ENCODE results near the gene IL18R1.

DNA sequence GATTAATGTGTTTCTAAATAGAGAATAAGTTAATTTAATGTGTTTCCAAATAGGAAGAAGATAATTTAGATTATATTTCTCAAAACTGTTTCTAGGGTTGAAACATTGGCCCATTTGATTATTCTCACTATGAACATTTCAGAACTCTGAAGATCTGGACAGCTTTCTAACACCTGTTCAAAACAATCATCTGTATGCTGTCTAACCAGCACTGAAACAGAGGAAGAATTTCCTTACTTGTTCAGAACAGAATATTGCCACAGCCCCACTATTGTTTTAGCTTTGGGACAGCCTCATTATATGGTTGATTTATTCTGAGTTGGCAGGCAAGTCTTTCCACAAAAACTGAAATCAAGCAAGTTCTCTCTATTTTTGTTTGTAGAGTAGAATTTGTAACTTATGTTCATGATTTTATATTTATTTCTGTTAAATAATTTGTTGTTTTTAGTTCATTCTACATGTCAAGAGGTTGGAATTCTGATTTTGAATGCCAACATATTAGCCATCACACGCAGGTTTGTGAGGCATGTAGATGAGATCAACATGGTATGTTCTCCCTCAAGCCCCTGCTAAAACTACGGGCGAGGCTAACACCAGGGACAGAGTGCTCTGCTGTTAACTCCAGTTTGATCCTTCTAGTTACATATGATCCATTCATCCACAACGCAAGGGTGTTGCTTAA is 78.5 kb downstream of the IL18R1 start:
- TF ChIP-seq, protein P1, sequence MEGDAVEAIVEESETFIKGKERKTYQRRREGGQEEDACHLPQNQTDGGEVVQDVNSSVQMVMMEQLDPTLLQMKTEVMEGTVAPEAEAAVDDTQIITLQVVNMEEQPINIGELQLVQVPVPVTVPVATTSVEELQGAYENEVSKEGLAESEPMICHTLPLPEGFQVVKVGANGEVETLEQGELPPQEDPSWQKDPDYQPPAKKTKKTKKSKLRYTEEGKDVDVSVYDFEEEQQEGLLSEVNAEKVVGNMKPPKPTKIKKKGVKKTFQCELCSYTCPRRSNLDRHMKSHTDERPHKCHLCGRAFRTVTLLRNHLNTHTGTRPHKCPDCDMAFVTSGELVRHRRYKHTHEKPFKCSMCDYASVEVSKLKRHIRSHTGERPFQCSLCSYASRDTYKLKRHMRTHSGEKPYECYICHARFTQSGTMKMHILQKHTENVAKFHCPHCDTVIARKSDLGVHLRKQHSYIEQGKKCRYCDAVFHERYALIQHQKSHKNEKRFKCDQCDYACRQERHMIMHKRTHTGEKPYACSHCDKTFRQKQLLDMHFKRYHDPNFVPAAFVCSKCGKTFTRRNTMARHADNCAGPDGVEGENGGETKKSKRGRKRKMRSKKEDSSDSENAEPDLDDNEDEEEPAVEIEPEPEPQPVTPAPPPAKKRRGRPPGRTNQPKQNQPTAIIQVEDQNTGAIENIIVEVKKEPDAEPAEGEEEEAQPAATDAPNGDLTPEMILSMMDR (IDR thresholded peaks at IDR 0.05) = no peak
- TF ChIP-seq POLR2A (IDR thresholded peaks at IDR 0.05) = no peak
